GM12892 (cell line): ENCODE measurements around the gene FBXW9.
"Not testable (repeated sequence)": the region's sequence is repeated elsewhere in the genome, so short reads cannot be mapped to it uniquely, and the experiment has no call there.

Experiments
- DNase-seq: peaks from one replicate; pipeline ENCODE4 v3.0.0; 2011; ENCODE audit not compliant: insufficient read length
- FAIRE-seq: peaks from 2 replicates; lab custom pipeline; 2011; peaks lifted over from hg19 to GRCh38; lab: Jason Lieb, UNC
- POLR2A ChIP-seq: IDR thresholded peaks from 2 replicates; pipeline ENCODE4 v1.6.1; 2011; ENCODE audit warnings: low read depth, low read length, control low read depth
- POLR2AphosphoS5 ChIP-seq: IDR thresholded peaks from 2 replicates; pipeline ENCODE4 v1.6.1; 2011; ENCODE audit warnings: low read depth, low read length, control low read depth
- TAF1 ChIP-seq: IDR thresholded peaks from 2 replicates; pipeline ENCODE4 v1.6.1; 2011; ENCODE audit warnings: low read depth, mild to moderate bottlenecking, control low read depth, low read length, borderline replicate concordance

The FBXW9 gene

GRCh38 chr19:12708641-12709040 is 12.2 kb upstream of the FBXW9 start:
- FAIRE-seq (no peak), DNase-seq (no peak)
- TF ChIP-seq TAF1 (no peak), POLR2A (no peak), POLR2AphosphoS5 (no peak)

- DNase-seq (no peak), FAIRE-seq (no peak)
- TF ChIP-seq TAF1: no peak
- TF ChIP-seq POLR2A: no peak
- TF ChIP-seq POLR2AphosphoS5: no peak
These were observed 9.9 kb upstream of the FBXW9 start for GRCh38 chr19:12706332-12706718.

GRCh38 chr19:12705654-12706331 is 9.4 kb upstream of the FBXW9 start:
- DNase-seq: no peak
- TF ChIP-seq POLR2A: no peak
- no peak for TF ChIP-seq TAF1
- no peak for TF ChIP-seq POLR2AphosphoS5
- FAIRE-seq: no peak

GRCh38 chr19:12705169-12705568 is 8.7 kb upstream of the FBXW9 start:
- FAIRE-seq: no peak
- DNase-seq: no peak
- TF ChIP-seq TAF1: no peak
- TF ChIP-seq POLR2AphosphoS5: no peak
- no peak for TF ChIP-seq POLR2A

GRCh38 chr19:12703046-12703445 is 6.6 kb upstream of the FBXW9 start:
- no peak for TF ChIP-seq POLR2A
- no peak for TF ChIP-seq TAF1
- TF ChIP-seq POLR2AphosphoS5: no peak
- DNase-seq (no peak), FAIRE-seq (no peak)

GRCh38 chr19:12701596-12702282 is 5.3 kb upstream of the FBXW9 start:
- FAIRE-seq: no peak
- no peak for DNase-seq
- no peak for TF ChIP-seq TAF1
- TF ChIP-seq POLR2A: no peak
- TF ChIP-seq POLR2AphosphoS5: no peak

- FAIRE-seq (no peak), DNase-seq (no peak)
- TF ChIP-seq POLR2AphosphoS5: no peak
- TF ChIP-seq TAF1: no peak
- TF ChIP-seq POLR2A: no peak
These were observed 1.7 kb upstream of the FBXW9 start for GRCh38 chr19:12698138-12698537.

- not testable (repeated sequence) for FAIRE-seq, DNase-seq
- TF ChIP-seq POLR2AphosphoS5: 0 out of 2 replicates have a peak, but pooled peaks have one; percentile 11
These were observed 994 bp upstream of the FBXW9 start for GRCh38 chr19:12697425-12697824.

GRCh38 chr19:12695997-12696365 is 450 bp downstream of the FBXW9 start:
- no peak for DNase-seq

GRCh38 chr19:12695514-12695913 is 917 bp downstream of the FBXW9 start:
- no peak for FAIRE-seq
- no peak for DNase-seq
- no peak for TF ChIP-seq TAF1
- no peak for TF ChIP-seq POLR2A
- TF ChIP-seq POLR2AphosphoS5: no peak

More at GRCh38 chr19:12695997-12696365, 450 bp downstream of the FBXW9 start:
- FAIRE-seq: no peak
- TF ChIP-seq POLR2AphosphoS5 (no peak), TAF1 (no peak), POLR2A (no peak)

- TF ChIP-seq TAF1 (no peak), POLR2A (no peak), POLR2AphosphoS5 (no peak)
- no peak for FAIRE-seq
- DNase-seq: no peak
These were observed 1.3 kb downstream of the FBXW9 start for GRCh38 chr19:12695096-12695495.

- FAIRE-seq (no peak), DNase-seq (no peak)
- TF ChIP-seq POLR2AphosphoS5 (no peak), POLR2A (no peak), TAF1 (no peak)
These were observed 1.8 kb downstream of the FBXW9 start for GRCh38 chr19:12694641-12695040.
